T-helper 2 cell treated with Interferon-gamma antibody and Interleukin-4, amounts not matched to agents 5 μg/mL and 100 μg/mL, for 36 hours (primary cell): ENCODE measurements around the gene NBEA.
"Not testable (repeated sequence)": the region's sequence is repeated elsewhere in the genome, so short reads cannot be mapped to it uniquely, and the experiment has no call there.

ENCODE experiments used
- DNase-seq: peaks from one replicate; pipeline ENCODE4 v3.0.0; 2021; ENCODE audit warnings: low spot score
- H3K27ac Mint-ChIP-seq: one replicate; pipeline ENCODE4 v1.8.0; 2021; ENCODE audit warnings: mild to moderate bottlenecking, mixed read lengths
- H3K27me3 Mint-ChIP-seq: one replicate; pipeline ENCODE4 v1.8.0; 2021; ENCODE audit warnings: low read depth, mixed read lengths
- H3K36me3 Mint-ChIP-seq: one replicate; pipeline ENCODE4 v1.8.0; 2021; ENCODE audit warnings: low read depth, mixed read lengths
- H3K4me1 Mint-ChIP-seq: one replicate; pipeline ENCODE4 v1.8.0; 2021; ENCODE audit warnings: low read depth, mixed read lengths
- H3K4me3 Mint-ChIP-seq: one replicate; pipeline ENCODE4 v1.8.0; 2022; ENCODE audit warnings: mild to moderate bottlenecking, moderate library complexity, mixed read lengths
- H3K9me3 Mint-ChIP-seq: one replicate; pipeline ENCODE4 v1.8.0; 2021; ENCODE audit warnings: mixed read lengths

The NBEA gene

GRCh38 chr13:34971473-34971872 lies 29.4 kb downstream of the NBEA start:
- DNase-seq = no peak
- H3K27ac Mint-ChIP-seq = no peak overlapping the region
- H3K4me3 Mint-ChIP-seq = no peak overlapping the region
- no peaks in the 10 kb centered on the region for H3K4me1 Mint-ChIP-seq
- H3K36me3 Mint-ChIP-seq = no peaks in the 10 kb centered on the region
- H3K27me3 Mint-ChIP-seq = no peaks in the 10 kb centered on the region
- peaks cover 15% of the 10 kb centered on the region for H3K9me3 Mint-ChIP-seq

- not testable (repeated sequence) for H3K27ac Mint-ChIP-seq, H3K4me3 Mint-ChIP-seq, DNase-seq, H3K27me3 Mint-ChIP-seq, H3K36me3 Mint-ChIP-seq, H3K4me1 Mint-ChIP-seq
- H3K9me3 Mint-ChIP-seq = peaks cover 26% of the 10 kb centered on the region
Observed at GRCh38 chr13:34985199-34985598, 43.1 kb downstream of the NBEA start.

GRCh38 chr13:34988330-34988791 lies 46.3 kb downstream of the NBEA start:
- H3K4me3 Mint-ChIP-seq = no peak overlapping the region
- no peak overlapping the region for H3K27ac Mint-ChIP-seq
- no peaks in the 10 kb centered on the region for H3K4me1 Mint-ChIP-seq
- H3K27me3 Mint-ChIP-seq = no peaks in the 10 kb centered on the region
- DNase-seq = no peak
- peaks cover 41% of the 10 kb centered on the region for H3K9me3 Mint-ChIP-seq
- H3K36me3 Mint-ChIP-seq = no peaks in the 10 kb centered on the region

- no peak for DNase-seq
- Mint-ChIP-seq H3K9me3 (peaks cover 40% of the 10 kb centered on the region), H3K27me3 (no peaks in the 10 kb centered on the region), H3K4me3 (no peak overlapping the region), H3K36me3 (no peaks in the 10 kb centered on the region), H3K4me1 (no peaks in the 10 kb centered on the region), H3K27ac (no peak overlapping the region)
Observed at GRCh38 chr13:34990399-34991214, 48.5 kb downstream of the NBEA start.

GRCh38 chr13:34993470-34993869 lies 51.4 kb downstream of the NBEA start:
- H3K36me3 Mint-ChIP-seq = no peaks in the 10 kb centered on the region
- no peaks in the 10 kb centered on the region for H3K27me3 Mint-ChIP-seq
- no peak for DNase-seq
- H3K27ac Mint-ChIP-seq = no peak overlapping the region
- no peak overlapping the region for H3K4me3 Mint-ChIP-seq
- H3K4me1 Mint-ChIP-seq = no peaks in the 10 kb centered on the region
- peaks cover 34% of the 10 kb centered on the region for H3K9me3 Mint-ChIP-seq

- H3K9me3 Mint-ChIP-seq, H3K4me1 Mint-ChIP-seq: not testable (repeated sequence)
Observed at GRCh38 chr13:35003734-35004133, 61.7 kb downstream of the NBEA start.

GRCh38 chr13:35005051-35005450 lies 63.0 kb downstream of the NBEA start:
- Mint-ChIP-seq H3K4me1 (no peaks in the 10 kb centered on the region), H3K27ac (no peak overlapping the region), H3K27me3 (no peaks in the 10 kb centered on the region), H3K4me3 (no peak overlapping the region), H3K9me3 (no peaks in the 10 kb centered on the region), H3K36me3 (no peaks in the 10 kb centered on the region)
- DNase-seq = no peak

More at GRCh38 chr13:35003734-35004133, 61.7 kb downstream of the NBEA start:
- not testable (repeated sequence) for DNase-seq, H3K4me3 Mint-ChIP-seq, H3K27ac Mint-ChIP-seq, H3K36me3 Mint-ChIP-seq, H3K27me3 Mint-ChIP-seq

GRCh38 chr13:35014606-35015213 lies 72.6 kb downstream of the NBEA start:
- Mint-ChIP-seq H3K9me3 (no peaks in the 10 kb centered on the region), H3K27me3 (no peaks in the 10 kb centered on the region), H3K4me1 (no peaks in the 10 kb centered on the region), H3K27ac (no peak overlapping the region), H3K36me3 (no peaks in the 10 kb centered on the region), H3K4me3 (no peak overlapping the region)
- DNase-seq = no peak

GRCh38 chr13:35016362-35017112 lies 74.5 kb downstream of the NBEA start:
- H3K4me1 Mint-ChIP-seq = no peaks in the 10 kb centered on the region
- peaks cover 5% of the 10 kb centered on the region for H3K9me3 Mint-ChIP-seq
- H3K27ac Mint-ChIP-seq = no peak overlapping the region
- DNase-seq = no peak
- no peaks in the 10 kb centered on the region for H3K36me3 Mint-ChIP-seq
- no peak overlapping the region for H3K4me3 Mint-ChIP-seq
- no peaks in the 10 kb centered on the region for H3K27me3 Mint-ChIP-seq

GRCh38 chr13:35025314-35025713 lies 83.2 kb downstream of the NBEA start:
- Mint-ChIP-seq H3K27me3 (no peaks in the 10 kb centered on the region), H3K36me3 (no peaks in the 10 kb centered on the region), H3K27ac (no peak overlapping the region), H3K4me3 (no peak overlapping the region), H3K9me3 (peaks cover 8% of the 10 kb centered on the region), H3K4me1 (no peaks in the 10 kb centered on the region)
- DNase-seq = no peak

GRCh38 chr13:35028338-35028867 lies 86.3 kb downstream of the NBEA start:
- peaks cover 24% of the 10 kb centered on the region for H3K9me3 Mint-ChIP-seq
- H3K4me3 Mint-ChIP-seq = no peak overlapping the region
- DNase-seq = no peak
- H3K27ac Mint-ChIP-seq = no peak overlapping the region
- H3K36me3 Mint-ChIP-seq = no peaks in the 10 kb centered on the region
- H3K27me3 Mint-ChIP-seq = no peaks in the 10 kb centered on the region
- H3K4me1 Mint-ChIP-seq = no peaks in the 10 kb centered on the region

- no peak for DNase-seq
- Mint-ChIP-seq H3K27ac (no peak overlapping the region), H3K4me3 (no peak overlapping the region), H3K27me3 (no peaks in the 10 kb centered on the region), H3K9me3 (peaks cover 10% of the 10 kb centered on the region), H3K4me1 (no peaks in the 10 kb centered on the region), H3K36me3 (no peaks in the 10 kb centered on the region)
Observed at GRCh38 chr13:35039012-35039411, 96.9 kb downstream of the NBEA start.

GRCh38 chr13:35046587-35046986 lies 104.5 kb downstream of the NBEA start:
- no peak overlapping the region for H3K4me3 Mint-ChIP-seq
- H3K4me1 Mint-ChIP-seq = no peaks in the 10 kb centered on the region
- H3K27me3 Mint-ChIP-seq = no peaks in the 10 kb centered on the region
- H3K9me3 Mint-ChIP-seq = no peaks in the 10 kb centered on the region
- no peaks in the 10 kb centered on the region for H3K36me3 Mint-ChIP-seq
- no peak overlapping the region for H3K27ac Mint-ChIP-seq
- DNase-seq = no peak

GRCh38 chr13:35055705-35056104 lies 113.6 kb downstream of the NBEA start:
- Mint-ChIP-seq H3K9me3 (no peaks in the 10 kb centered on the region), H3K27ac (no peak overlapping the region), H3K36me3 (no peaks in the 10 kb centered on the region), H3K4me3 (no peak overlapping the region), H3K4me1 (no peaks in the 10 kb centered on the region), H3K27me3 (no peaks in the 10 kb centered on the region)
- DNase-seq = no peak
